ENCODE results near the gene GUCY1A1. TPM values are rescaled to one million over a fixed set of nuclear protein-coding genes. Genes with fewer than 3 reads are reported as not detected.

GUCY1A1 gene
- total and polyA plus RNA-seq, 2 of the 4 experiments (the other 2 are of a cell fraction), result 0.19 to 0.54 TPM

DNA sequence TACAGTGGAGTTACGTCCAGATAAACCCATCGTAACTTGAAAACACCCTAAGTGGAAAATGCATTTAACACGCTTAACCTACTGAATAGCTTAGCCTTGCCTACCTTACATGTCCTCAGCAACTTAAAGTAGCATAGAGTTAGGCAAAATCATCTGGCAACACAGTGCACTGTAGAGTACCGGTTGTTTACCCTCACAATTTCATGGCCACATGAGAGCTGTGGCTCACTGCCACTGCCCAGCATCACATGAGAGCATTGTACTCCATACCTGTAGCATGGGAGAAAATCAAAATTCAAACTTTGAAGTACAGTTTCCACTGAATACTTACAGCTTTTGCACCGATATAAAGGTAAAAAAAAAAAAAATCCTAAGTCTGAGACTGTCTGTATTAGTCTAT lies 40.6 kb downstream of the GUCY1A1 start:
- TF ChIP-seq MAZ (IDR thresholded peaks at IDR 0.05; ENCODE audit: borderline replicate concordance, low read depth, low read length), result no peak
- TF ChIP-seq MAFK (IDR thresholded peaks at IDR 0.05; ENCODE audit: low read depth, low read length), result no peak
- TF ChIP-seq, protein P1, sequence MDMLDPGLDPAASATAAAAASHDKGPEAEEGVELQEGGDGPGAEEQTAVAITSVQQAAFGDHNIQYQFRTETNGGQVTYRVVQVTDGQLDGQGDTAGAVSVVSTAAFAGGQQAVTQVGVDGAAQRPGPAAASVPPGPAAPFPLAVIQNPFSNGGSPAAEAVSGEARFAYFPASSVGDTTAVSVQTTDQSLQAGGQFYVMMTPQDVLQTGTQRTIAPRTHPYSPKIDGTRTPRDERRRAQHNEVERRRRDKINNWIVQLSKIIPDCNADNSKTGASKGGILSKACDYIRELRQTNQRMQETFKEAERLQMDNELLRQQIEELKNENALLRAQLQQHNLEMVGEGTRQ (IDR thresholded peaks at IDR 0.05; ENCODE audit: low read depth, low read length), result no peak
- TF ChIP-seq, protein P2, sequence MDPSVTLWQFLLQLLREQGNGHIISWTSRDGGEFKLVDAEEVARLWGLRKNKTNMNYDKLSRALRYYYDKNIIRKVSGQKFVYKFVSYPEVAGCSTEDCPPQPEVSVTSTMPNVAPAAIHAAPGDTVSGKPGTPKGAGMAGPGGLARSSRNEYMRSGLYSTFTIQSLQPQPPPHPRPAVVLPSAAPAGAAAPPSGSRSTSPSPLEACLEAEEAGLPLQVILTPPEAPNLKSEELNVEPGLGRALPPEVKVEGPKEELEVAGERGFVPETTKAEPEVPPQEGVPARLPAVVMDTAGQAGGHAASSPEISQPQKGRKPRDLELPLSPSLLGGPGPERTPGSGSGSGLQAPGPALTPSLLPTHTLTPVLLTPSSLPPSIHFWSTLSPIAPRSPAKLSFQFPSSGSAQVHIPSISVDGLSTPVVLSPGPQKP (IDR thresholded peaks at IDR 0.05; ENCODE audit: borderline replicate concordance, low read depth, low read length), result no peak
- TF ChIP-seq RCOR1 (IDR thresholded peaks at IDR 0.05; ENCODE audit: insufficient replicate concordance, low read length), result no peak
- no peak for TF ChIP-seq RFX5 (IDR thresholded peaks at IDR 0.05; ENCODE audit: low read depth, low read length)
- Histone ChIP-seq H3K4me3 (ENCODE audit: insufficient read depth, low read depth, low read length) (no peak overlapping the region), H3K27ac (ENCODE audit: insufficient read depth, low read length) (no peak overlapping the region), H2BK15ac (ENCODE audit: low read depth, low read length) (no peak overlapping the region), H4K5ac (ENCODE audit: low read depth, low read length) (no peak overlapping the region), H4K8ac (ENCODE audit: low read depth in 2 of 2, low read length in 2 of 2) (no peak overlapping the region), H2AK9ac (replicated peaks; ENCODE audit: low read depth, low read length, poor library complexity) (no peak overlapping the region), H3K14ac (replicated peaks; ENCODE audit: low read depth, low read length) (no peak overlapping the region), H2BK120ac (ENCODE audit: low read depth, low read length) (no peak overlapping the region), H3K4ac (ENCODE audit: low read depth, low read length) (no peak overlapping the region), H3K23ac (ENCODE audit: low read depth, low read length) (no peak overlapping the region), H2BK20ac (ENCODE audit: low read depth, low read length) (no peak overlapping the region), H3K9me1 (ENCODE audit: insufficient read depth, low read length) (no peaks in the 10 kb centered on the region), H3K9ac (ENCODE audit: low read depth, low read length) (no peak overlapping the region), H4K91ac (ENCODE audit: insufficient read depth, low read depth, low read length) (no peak overlapping the region), H3K36me3 (ENCODE audit: control insufficient read depth, insufficient read depth, low read length) (no peaks in the 10 kb centered on the region), H3K4me2 (ENCODE audit: low read depth, low read length) (no peak overlapping the region), H3K27me3 (ENCODE audit: control insufficient read depth, insufficient read depth, low read length) (no peaks in the 10 kb centered on the region; the same call in 1 of the 2 replicates), H3K56ac (ENCODE audit: extremely low read depth, insufficient read depth, low read length) (no peak overlapping the region), H2BK5ac (ENCODE audit: low read depth, low read length, poor library complexity, severe bottlenecking) (no peak overlapping the region), H3K9me3 (ENCODE audit: control insufficient read depth, insufficient read depth, low read length) (no peaks in the 10 kb centered on the region), H2AFZ (replicated peaks; ENCODE audit: low read length, poor library complexity) (no peak overlapping the region), H3K4me1 (ENCODE audit: control insufficient read depth, insufficient read depth, low read length) (0 out of 2 replicates have a peak, but pooled peaks cover 1% of the 10 kb centered on the region), H4K20me1 (ENCODE audit: insufficient read depth, low read length) (no peaks in the 10 kb centered on the region), H2AK5ac (ENCODE audit: low read depth, low read length) (no peak overlapping the region), H3K79me1 (ENCODE audit: low read depth in 1 of 2, low read length in 2 of 2) (no peaks in the 10 kb centered on the region), H3K18ac (ENCODE audit: low read depth, low read length) (no peak overlapping the region)
- no peak for DNase-seq
- ChIA-PET POLR2A (ENCODE audit: unreplicated experiment) (no interaction called here), CTCF (interaction anchor here (0.6 kb wide), 1 partner anchor 79 kb away, joined by 3 read pairs; no protein-coding TSS in a partner anchor)
- dilution Hi-C loops (cut with HindIII; ENCODE audit: low sequenced_read_pairs, unreplicated experiment), result no loop called here
- intact Hi-C loops (cut with micrococcal nuclease), result no loop called here
- no peak for ATAC-seq (ENCODE audit: low read depth)
- in situ Hi-C loops (cut with MboI; ENCODE audit: low sequenced_read_pairs), result no loop called here
- WGBS, 2 experiments (ENCODE audit: extremely low coverage in 2 of 2, insufficient read length in 1 of 2), result no CpG with 5 or more reads among the region's 5 CpGs
- no TSS peak for BruUV-seq (replicated peaks)
